Thyroid gland (tissue), 4 donors: ENCODE data around the gene CFB. TPM values are rescaled to one million over a fixed set of nuclear protein-coding genes. Genes with fewer than 3 reads are reported as not detected.

Experiments
- DNase-seq, 2 donors: peaks; one replicate each; pipeline ENCODE4 v3.0.0-alpha.2; 2019
- H3K27ac ChIP-seq, 3 donors: fragments of 200-600 bp; sonication (generic); 1 replicate in 2 of 3; 2 replicates in 1 of 3; pipeline ENCODE4 v1.5.1; 2016 to 2019; ENCODE audit warnings: mild to moderate bottlenecking in 1 of 3, moderate library complexity in 1 of 3
- H3K27me3 ChIP-seq: fragments of 200-600 bp; sonication (generic); one replicate; pipeline ENCODE4 v1.5.1; 2019
- H3K36me3 ChIP-seq, 2 donors: fragments of 200-600 bp; sonication (generic); one replicate each; pipeline ENCODE4 v1.5.1; 2016 to 2019
- H3K4me1 ChIP-seq, 2 donors: fragments of 200-600 bp; sonication (generic); one replicate each; pipeline ENCODE4 v1.5.1; 2017 to 2019
- H3K4me3 ChIP-seq, 3 donors: fragments of 200-600 bp; sonication (generic); replicated peaks in 1 of 3; 1 replicate in 2 of 3; 2 replicates in 1 of 3; pipeline ENCODE4 v1.5.1; 2016; ENCODE audit warnings: mild to moderate bottlenecking in 1 of 3
- H3K9me3 ChIP-seq: fragments of 200-600 bp; sonication (generic); one replicate; pipeline ENCODE4 v1.5.1; 2017
- CTCF ChIP-seq, 6 experiments: fragments of 200-600 bp in 3 of 6; fragments of 450-650 bp in 3 of 6; sonication (generic) in 3 of 6; IDR thresholded peaks; one replicate each; pipeline ENCODE4 v1.5.1; 2016 to 2019; ENCODE audit warnings: antibody characterized with exemption in 6 of 6, mild to moderate bottlenecking in 2 of 6, inconsistent platforms in 1 of 6, moderate library complexity in 1 of 6
- POLR2A ChIP-seq, 2 donors: fragments of 450-650 bp; IDR thresholded peaks; one replicate each; pipeline ENCODE4 v1.6.1; 2017; ENCODE audit warnings: antibody characterized with exemption in 2 of 2, mild to moderate bottlenecking in 2 of 2, moderate library complexity in 1 of 2
- WGBS, 2 donors: methylation state at CpG; one replicate each; pipeline ENCODE4 v1.1.5; 2017; 5-methylcytosine and 5-hydroxymethylcytosine counted together
- intact Hi-C: fragments of 100-400 bp; cut with DNase I; formaldehyde crosslinking; loops from one replicate; pipeline ENCODE4 v1.15.1; 2023
- total RNA-seq, 4 donors: library from RNA; depleted of rRNA; stranded (reverse); fragments of >200 nt; gene quantifications; one replicate each; pipeline ENCODE4 v1.2.3, GENCODE V29; 2016

The CFB gene
- total RNA-seq, 4 donors from 2014 or later = 10.5 to 36.7 (median 16.4) TPM

DNA sequence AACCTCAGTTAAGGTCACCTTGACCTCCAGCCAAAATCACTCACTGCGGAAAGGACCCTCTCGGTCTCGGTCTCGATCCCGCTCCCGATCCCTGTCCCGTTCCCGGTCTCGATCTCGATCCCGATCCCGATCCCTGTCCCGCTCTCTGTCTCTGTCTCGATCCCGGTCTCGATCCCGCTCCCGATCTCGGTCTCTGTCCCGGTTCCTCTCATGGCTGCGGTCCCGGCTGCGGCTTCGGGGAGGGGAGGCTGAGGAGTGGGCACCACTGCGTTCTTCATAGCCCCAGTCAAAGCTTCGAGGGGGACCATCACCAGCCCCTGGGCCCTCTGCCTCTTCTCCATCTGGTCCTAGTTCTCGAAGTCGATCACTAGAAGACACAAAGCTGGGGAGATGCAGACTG is 8.6 kb downstream of the CFB start:
- no peak overlapping the region for H3K4me3 ChIP-seq
- no peak for TF ChIP-seq CTCF (IDR thresholded peaks at IDR 0.05)
- TF ChIP-seq POLR2A (IDR thresholded peaks at IDR 0.05) = no peak
- intact Hi-C loops = loop anchor here (5.0 kb wide), 1 partner anchor 57 kb away; the partner anchor contains the start of gene EHMT2
- H3K9me3 ChIP-seq = no peaks in the 10 kb centered on the region
- no peaks in the 10 kb centered on the region for H3K27me3 ChIP-seq
- H3K27ac ChIP-seq = no peak overlapping the region
- peaks cover 47 to 54% of the 10 kb centered on the region in 2 donors for H3K36me3 ChIP-seq
- peaks cover 9 to 12% of the 10 kb centered on the region in 2 donors for H3K4me1 ChIP-seq
- WGBS, 2 donors = 94 to 98% methylated on average over 28 of the region's 28 CpGs
- no peak for DNase-seq

DNA sequence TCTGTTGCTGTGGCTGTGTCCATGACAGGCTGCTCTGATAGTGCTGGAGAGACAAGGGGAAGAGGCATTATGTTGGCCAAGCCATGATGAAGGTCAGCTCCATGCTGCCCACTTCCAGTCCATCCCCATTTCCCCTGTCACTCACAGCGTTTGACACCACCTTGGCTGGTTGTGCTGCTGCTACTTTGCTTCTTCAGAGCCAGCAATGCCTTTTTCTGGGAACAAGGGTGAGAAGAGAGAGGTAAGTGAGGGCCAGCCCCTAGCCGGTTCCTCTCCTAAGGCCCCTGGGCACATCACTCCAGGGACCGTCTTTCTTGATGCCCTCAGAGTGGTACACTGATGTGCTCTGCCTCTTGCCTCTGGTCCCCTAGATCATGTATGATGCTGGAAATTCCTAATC is 10.9 kb downstream of the CFB start:
- peaks cover 11 to 19% of the 10 kb centered on the region in 2 donors for H3K4me1 ChIP-seq
- intact Hi-C loops = no loop called here
- H3K27me3 ChIP-seq = no peaks in the 10 kb centered on the region
- H3K4me3 ChIP-seq = no peak overlapping the region
- H3K36me3 ChIP-seq = peaks cover 52 to 53% of the 10 kb centered on the region in 2 donors
- DNase-seq = no peak
- TF ChIP-seq CTCF (IDR thresholded peaks at IDR 0.05) (no peak), POLR2A (IDR thresholded peaks at IDR 0.05) (no peak)
- H3K9me3 ChIP-seq = no peaks in the 10 kb centered on the region
- 97 to 98% methylated on average over 3 of the region's 3 CpGs for WGBS, 2 donors
- H3K27ac ChIP-seq = no peak overlapping the region

GRCh38 chr6:31958412-31958740 is 12.5 kb downstream of the CFB start:
- WGBS, 2 donors = 7 to 10% methylated on average over 11 of the region's 11 CpGs
- TF ChIP-seq POLR2A (IDR thresholded peaks at IDR 0.05) = no peak
- TF ChIP-seq CTCF (IDR thresholded peaks at IDR 0.05) = no peak
- Histone ChIP-seq H3K27me3 (no peaks in the 10 kb centered on the region), H3K36me3 (peaks cover 53 to 60% of the 10 kb centered on the region in 2 donors), H3K4me3 (peak overlapping the region; percentile 56 to 99 (median 89)), H3K27ac (peak overlapping the region; percentile 55 to 76 (median 63)), H3K9me3 (no peaks in the 10 kb centered on the region), H3K4me1 (peaks cover 11 to 19% of the 10 kb centered on the region in 2 donors)
- intact Hi-C loops = no loop called here
- no peak for DNase-seq

GRCh38 chr6:31958741-31959739 is 13.1 kb downstream of the CFB start, which contains the start of the genes NELFE and SKIC2:
Gene NELFE, minus strand, starts transcription at chr6:31958971. Its CDS starts 525 bp downstream, at chr6:31958446.
Gene SKIC2, plus strand, starts transcription at chr6:31959175. Its CDS starts 18 bp downstream, at chr6:31959193.
- DNase-seq = peak; percentile 97 to 98
- intact Hi-C loops = no loop called here
- Histone ChIP-seq H3K4me3 (peak within 1 kb of the TSS; percentile 56 to 99 (median 89)), H3K9me3 (no peaks in the 10 kb centered on the region), H3K27me3 (no peaks in the 10 kb centered on the region), H3K27ac (peak within 1 kb of the TSS; percentile 55 to 76 (median 69)), H3K4me1 (peaks cover 11 to 19% of the 10 kb centered on the region in 2 donors), H3K36me3 (peaks cover 53 to 60% of the 10 kb centered on the region in 2 donors)
- TF ChIP-seq POLR2A (IDR thresholded peaks at IDR 0.05) (peak; percentile 38 to 69), CTCF (IDR thresholded peaks at IDR 0.05) (no peak)
- WGBS, 2 donors = 0% methylated on average over 55 to 57 of the region's 59 CpGs

DNA sequence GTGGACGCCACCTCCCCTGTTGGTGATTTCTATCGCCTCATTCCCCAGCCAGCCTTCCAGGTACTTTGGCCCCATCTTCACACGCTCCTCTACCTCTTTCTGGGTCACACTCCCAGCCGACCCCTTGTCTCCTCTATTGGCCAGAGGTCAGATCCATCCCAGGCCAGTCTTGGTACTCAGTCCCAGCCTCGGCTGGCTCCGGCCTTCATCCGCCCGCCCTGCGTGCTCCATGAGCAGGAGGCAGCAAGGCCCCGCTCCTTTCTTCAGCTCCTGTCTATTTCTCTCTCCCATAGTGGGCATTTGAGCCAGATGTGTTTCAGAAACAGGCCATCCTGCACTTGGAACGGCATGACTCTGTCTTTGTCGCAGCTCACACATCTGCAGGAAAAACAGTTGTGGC is 15.7 kb downstream of the CFB start:
- no peak for DNase-seq
- H3K4me3 ChIP-seq = no peak overlapping the region
- 97% methylated on average over 12 of the region's 12 CpGs for WGBS, 2 donors
- H3K27ac ChIP-seq = no peak overlapping the region
- H3K36me3 ChIP-seq = peaks cover 36 to 57% of the 10 kb centered on the region in 2 donors
- H3K27me3 ChIP-seq = no peaks in the 10 kb centered on the region
- intact Hi-C loops = loop anchor here (10.0 kb wide), 1 partner anchor 287 kb away; no protein-coding TSS in a partner anchor
- H3K9me3 ChIP-seq = no peaks in the 10 kb centered on the region
- TF ChIP-seq CTCF (IDR thresholded peaks at IDR 0.05) = no peak
- TF ChIP-seq POLR2A (IDR thresholded peaks at IDR 0.05) = no peak
- H3K4me1 ChIP-seq = peaks cover 11 to 19% of the 10 kb centered on the region in 2 donors
